Right renal cortex interstitium (tissue), 3 donors: ENCODE data around the gene MYO5B. TPM values are rescaled to one million over a fixed set of nuclear protein-coding genes. Genes with fewer than 3 reads are reported as not detected.
"Not testable (repeated sequence)": the region's sequence is repeated elsewhere in the genome, so short reads cannot be mapped to it uniquely, and the experiment has no call there.

Experiments used
- DNase-seq, 3 donors: peaks; one replicate each; pipeline ENCODE4 v3.0.0-alpha.2; 2013; ENCODE audit warnings: low read depth in 3 of 3, low spot score in 2 of 3
- polyA plus RNA-seq, 3 donors: library from polyadenylated mRNA; unstranded; fragments of 120-200 nt; gene quantifications; one replicate each; pipeline ENCODE4 v1.2.1, GENCODE V29; 2013; ENCODE audit not compliant: insufficient read length in 3 of 3

Gene MYO5B
- polyA plus RNA-seq, 3 donors, result 26.7 to 29.9 (median 29.3) TPM

- no peak for DNase-seq
These were observed 349.2 kb downstream of the MYO5B start for GRCh38 chr18:49845629-49846360.

GRCh38 chr18:49844903-49845302, 350.0 kb downstream of the MYO5B start:
- no peak for DNase-seq

GRCh38 chr18:49843778-49844625, 350.9 kb downstream of the MYO5B start:
- DNase-seq, result no peak

GRCh38 chr18:49843131-49843530, 351.8 kb downstream of the MYO5B start:
- DNase-seq, result no peak

GRCh38 chr18:49842656-49843055, 352.3 kb downstream of the MYO5B start:
- no peak for DNase-seq

GRCh38 chr18:49841236-49842217, 353.4 kb downstream of the MYO5B start:
- DNase-seq, result no peak

GRCh38 chr18:49839012-49839411, 355.9 kb downstream of the MYO5B start:
- no peak for DNase-seq

- no peak for DNase-seq
These were observed 356.6 kb downstream of the MYO5B start for GRCh38 chr18:49838381-49838780.

GRCh38 chr18:49837889-49838288, 357.1 kb downstream of the MYO5B start:
- no peak for DNase-seq

GRCh38 chr18:49837316-49837835, 357.6 kb downstream of the MYO5B start:
- not testable (repeated sequence) for DNase-seq

- DNase-seq, result no peak
These were observed 359.5 kb downstream of the MYO5B start for GRCh38 chr18:49835405-49835804.

GRCh38 chr18:49834258-49834657, 360.7 kb downstream of the MYO5B start:
- no peak for DNase-seq

- DNase-seq, result no peak
These were observed 361.1 kb downstream of the MYO5B start for GRCh38 chr18:49833814-49834213.

- DNase-seq, result no peak
These were observed 362.7 kb downstream of the MYO5B start for GRCh38 chr18:49832221-49832647.

GRCh38 chr18:49827996-49828395, 367.0 kb downstream of the MYO5B start:
- DNase-seq, result no peak

- no peak for DNase-seq
These were observed 374.9 kb downstream of the MYO5B start for GRCh38 chr18:49819823-49820671.

GRCh38 chr18:49819071-49819662, 375.8 kb downstream of the MYO5B start:
- no peak for DNase-seq

- DNase-seq, result no peak
These were observed 377.0 kb downstream of the MYO5B start for GRCh38 chr18:49817947-49818346.

GRCh38 chr18:49815927-49816326, 379.0 kb downstream of the MYO5B start:
- no peak for DNase-seq
